K562 (cell line): ENCODE measurements around the gene RAB31. TPM values are rescaled to one million over a fixed set of nuclear protein-coding genes. Genes with fewer than 3 reads are reported as not detected.
A peak's percentile ranks its signal among the peaks of the same experiment; 100 is the strongest.

Source experiments
- CREB3 ChIP-seq: fragments of 450-650 bp; conservative IDR thresholded peaks from 2 replicates; pipeline ENCODE4 v1.6.1; 2016; ENCODE audit warnings: missing genetic modification characterization, low read depth, mild to moderate bottlenecking, missing compliant biosample characterization, moderate library complexity
- E2F3 ChIP-seq: fragments of 250-450 bp; sonication (Bioruptor Pico); IDR thresholded peaks from 2 replicates; pipeline ENCODE4 v1.4.0; 2020; ENCODE audit warnings: mild to moderate bottlenecking
- GATAD2A ChIP-seq: fragments of 450-650 bp; IDR thresholded peaks from 2 replicates; pipeline ENCODE4 v1.6.1; 2017
- GTF2E2 ChIP-seq: fragments of 200-800 bp; sonication (Bioruptor generic); IDR thresholded peaks from 2 replicates; pipeline ENCODE4 v1.6.1; 2016; ENCODE audit warnings: missing genetic modification characterization, missing compliant biosample characterization
- KLF1 ChIP-seq: fragments of 450-650 bp; IDR thresholded peaks from 2 replicates; pipeline ENCODE4 v1.6.1; 2016; ENCODE audit warnings: missing genetic modification characterization, missing compliant biosample characterization
- L3MBTL2 ChIP-seq: fragments of 450-650 bp; IDR thresholded peaks from 2 replicates; pipeline ENCODE4 v1.6.1; 2016; ENCODE audit warnings: mild to moderate bottlenecking, moderate library complexity
- LCOR ChIP-seq: sonication (generic); formaldehyde crosslinking; IDR thresholded peaks from 2 replicates; pipeline ENCODE4 v1.8.0; 2022; ENCODE audit warnings: mild to moderate bottlenecking, missing genetic modification reagents
- NFE2L1 ChIP-seq: fragments of 450-650 bp; IDR thresholded peaks from 2 replicates; pipeline ENCODE4 v1.6.1; 2016; ENCODE audit warnings: missing genetic modification characterization, low read depth, mild to moderate bottlenecking, missing compliant biosample characterization, moderate library complexity, borderline replicate concordance
- NFIX ChIP-seq: fragments of 250-450 bp; sonication (Bioruptor Pico); IDR thresholded peaks from 2 replicates; pipeline ENCODE4 v1.4.0; 2020; ENCODE audit warnings: low read depth, mild to moderate bottlenecking, moderate library complexity
- PHTF2 ChIP-seq: fragments of 250-450 bp; sonication (Bioruptor Pico); IDR thresholded peaks from 2 replicates; pipeline ENCODE4 v1.5.0; 2021; ENCODE audit warnings: mild to moderate bottlenecking
- RBFOX2 ChIP-seq: fragments of 200-400 bp; formaldehyde crosslinking; IDR thresholded peaks from 2 replicates; pipeline ENCODE4 v1.6.1; 2017; ENCODE audit warnings: low read depth, mild to moderate bottlenecking, low read length, moderate library complexity
- SUPT5H ChIP-seq: fragments of 450-650 bp; IDR thresholded peaks from 2 replicates; pipeline ENCODE4 v1.6.1; 2016
- TFAM ChIP-seq: fragments of 250-450 bp; sonication (Bioruptor Pico); conservative IDR thresholded peaks from 2 replicates; pipeline ENCODE4 v1.5.0; 2021; ENCODE audit warnings: mild to moderate bottlenecking, moderate library complexity
- ZNF133 ChIP-seq: fragments of 250-450 bp; sonication (Bioruptor Pico); IDR thresholded peaks from 2 replicates; pipeline ENCODE4 v1.4.0; 2020; ENCODE audit warnings: mild to moderate bottlenecking
- ZNF668 ChIP-seq: fragments of 250-450 bp; sonication (Bioruptor Pico); IDR thresholded peaks from 2 replicates; pipeline ENCODE4 v1.8.0; 2022; ENCODE audit warnings: mild to moderate bottlenecking, inconsistent platforms
- polyA plus RNA-seq, 8 experiments: library from polyadenylated mRNA; depleted of rRNA in 4 of 8; stranded (reverse) in 5 of 8; unstranded in 3 of 8; fragments of >200 nt; fragmentation: Nextera tagmentation in 2 of 8; fragmentation: Illumina TruSeq in 1 of 8; extraction: Ambion mirVana in 2 of 8; extraction: Trizol in 1 of 8; gene quantifications; 2 replicates each; pipeline versions ENCODE4 v1.2.1 to v1.2.3, GENCODE V29; 2011 to 2014; ENCODE audit warnings: inconsistent platforms in 1 of 8, missing spikeins in 1 of 8
- total RNA-seq, 7 experiments: library from RNA; depleted of rRNA in 6 of 7; stranded (reverse); fragments of >200 nt in 6 of 7; fragmentation: Illumina TruSeq in 2 of 7; extraction: Trizol in 2 of 7; gene quantifications; 2 replicates each; pipeline versions ENCODE4 v1.2.1 to v1.2.3, GENCODE V29; 2011 to 2021; ENCODE audit warnings: low replicate concordance in 1 of 7

RAB31 gene
- total and polyA plus RNA-seq, 9 of the 15 experiments (the other 6 are each of a cell fraction or from before 2014, with no cell fraction given), result 20.7 to 70.4 (median 41.3) TPM

- no peak for TF ChIP-seq NFIX (CRISPR knock-in tag)
- TF ChIP-seq KLF1 (tag), result no peak
- no peak for TF ChIP-seq ZNF133
- TF ChIP-seq E2F3 (CRISPR knock-in tag), result no peak
- TF ChIP-seq LCOR (CRISPR knock-in tag), result no peak
- TF ChIP-seq RBFOX2, result no peak
- TF ChIP-seq TFAM, result no peak
- TF ChIP-seq ZNF668 (CRISPR knock-in tag), result peak; percentile 76; the same call in 1 of the 2 replicates
- 0 out of 2 replicates have a peak, but pooled peaks have one; percentile 3 for TF ChIP-seq SUPT5H
- TF ChIP-seq CREB3 (tag), result no peak
- no peak for TF ChIP-seq NFE2L1
- TF ChIP-seq GTF2E2, result no peak
- 0 out of 2 replicates have a peak, but pooled peaks have one; percentile 50 for TF ChIP-seq PHTF2
- TF ChIP-seq L3MBTL2, result no peak
- no peak for TF ChIP-seq GATAD2A
Measured at GRCh38 chr18:9877655-9878014, 169.5 kb downstream of the RAB31 start (continued).
